Measurements from ENCODE around the gene PDCL3. TPM values are rescaled to one million over a fixed set of nuclear protein-coding genes. Genes with fewer than 3 reads are reported as not detected.

PDCL3 gene
- polyA plus RNA-seq, 1 of the 3 experiments (the other 2 are of a cell fraction) = 32.8 TPM

DNA sequence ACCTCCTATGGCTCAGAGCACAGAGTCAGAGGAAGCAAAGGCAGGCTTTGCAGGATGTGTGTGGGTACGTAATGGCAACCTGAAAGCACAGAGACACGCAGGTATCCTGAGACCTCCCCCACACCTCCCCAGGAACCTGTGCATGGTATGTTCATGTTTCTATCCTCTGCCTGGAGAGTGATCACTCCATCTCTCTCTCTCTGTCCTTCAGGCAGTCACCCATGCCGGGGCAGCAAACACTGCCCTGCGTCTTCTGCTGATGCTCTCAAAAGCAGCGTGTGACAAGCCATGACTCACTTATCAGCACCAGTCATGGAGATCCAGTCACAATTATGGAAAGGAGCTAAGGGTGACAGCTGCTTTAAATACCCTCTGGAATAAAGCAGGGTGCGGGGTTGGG, 52.7 kb downstream of the PDCL3 start (continued):
- TF ChIP-seq PBX3 (IDR thresholded peaks at IDR 0.05) (0 out of 2 replicates have a peak, but pooled peaks have one; percentile 7), YY1 (IDR thresholded peaks at IDR 0.05; ENCODE audit: low read depth) (no peak), RFX5 (IDR thresholded peaks at IDR 0.05; ENCODE audit: low read length) (no peak)

DNA sequence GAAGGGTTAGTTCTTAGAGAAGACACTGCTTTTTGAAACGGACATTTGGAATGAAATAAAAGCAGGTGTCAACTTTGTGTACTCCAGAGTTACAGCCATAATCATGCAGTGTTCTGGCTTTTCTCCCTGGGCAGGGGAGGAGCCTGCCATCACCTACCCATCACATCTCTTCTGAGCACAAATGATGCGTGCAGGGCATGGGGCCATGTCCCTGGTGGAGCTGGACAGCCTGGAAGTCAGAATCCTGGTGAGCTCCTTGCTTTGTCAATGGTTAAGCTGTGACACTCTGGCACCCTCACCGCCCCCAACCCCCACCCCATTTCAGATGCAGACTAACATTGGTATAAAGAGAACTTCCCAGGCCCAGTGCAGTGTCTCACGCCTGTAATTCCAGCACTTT, 53.1 kb downstream of the PDCL3 start:
- no peaks in the 10 kb centered on the region for H3F3A ChIP-seq (replicated peaks; ENCODE audit: insufficient read depth)
- H3K9me3 ChIP-seq = no peaks in the 10 kb centered on the region
- no peak overlapping the region for H3K27ac ChIP-seq (ENCODE audit: low read depth in 2 of 2, low read length in 1 of 2)
- no peak overlapping the region for H3K4me3 ChIP-seq (ENCODE audit: low read depth in 2 of 2, low read length in 1 of 2)
- no peak overlapping the region for H3K9ac ChIP-seq
- H3K9me2 ChIP-seq = no peaks in the 10 kb centered on the region
- no peak overlapping the region for H3K4me2 ChIP-seq
- no peaks in the 10 kb centered on the region; the same call in 1 of the 2 replicates for H3K27me3 ChIP-seq (ENCODE audit: insufficient read depth)
- TF ChIP-seq ELF1 (IDR thresholded peaks at IDR 0.05) (no peak), EZH2phosphoT487 (IDR thresholded peaks at IDR 0.05; ENCODE audit: borderline replicate concordance, low read depth) (no peak), RAD21 (IDR thresholded peaks at IDR 0.05; ENCODE audit: low read length) (no peak), MAX (IDR thresholded peaks at IDR 0.05; ENCODE audit: low read depth) (no peak), SMC3 (IDR thresholded peaks at IDR 0.05; ENCODE audit: low read depth, low read length) (no peak), TAF1 (IDR thresholded peaks at IDR 0.05; ENCODE audit: borderline replicate concordance, low read depth, low read length) (no peak), USF2 (IDR thresholded peaks at IDR 0.05; ENCODE audit: borderline replicate concordance, low read depth, low read length) (no peak), MXI1 (IDR thresholded peaks at IDR 0.05; ENCODE audit: low read depth, low read length) (no peak), EP300 (IDR thresholded peaks at IDR 0.05; ENCODE audit: borderline replicate concordance in 1 of 2, low read depth in 1 of 2, low read length in 1 of 2) (no peak), JUND (IDR thresholded peaks at IDR 0.05) (no peak), FOXM1 (IDR thresholded peaks at IDR 0.05; ENCODE audit: low read depth) (no peak), NFIC (IDR thresholded peaks at IDR 0.05; ENCODE audit: borderline replicate concordance) (no peak), TEAD4 (IDR thresholded peaks at IDR 0.05; ENCODE audit: borderline replicate concordance, insufficient read depth) (no peak)
- TF ChIP-seq, protein P1, sequence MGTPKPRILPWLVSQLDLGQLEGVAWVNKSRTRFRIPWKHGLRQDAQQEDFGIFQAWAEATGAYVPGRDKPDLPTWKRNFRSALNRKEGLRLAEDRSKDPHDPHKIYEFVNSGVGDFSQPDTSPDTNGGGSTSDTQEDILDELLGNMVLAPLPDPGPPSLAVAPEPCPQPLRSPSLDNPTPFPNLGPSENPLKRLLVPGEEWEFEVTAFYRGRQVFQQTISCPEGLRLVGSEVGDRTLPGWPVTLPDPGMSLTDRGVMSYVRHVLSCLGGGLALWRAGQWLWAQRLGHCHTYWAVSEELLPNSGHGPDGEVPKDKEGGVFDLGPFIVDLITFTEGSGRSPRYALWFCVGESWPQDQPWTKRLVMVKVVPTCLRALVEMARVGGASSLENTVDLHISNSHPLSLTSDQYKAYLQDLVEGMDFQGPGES (IDR thresholded peaks at IDR 0.05; ENCODE audit: low read depth, low read length) = no peak
- TF ChIP-seq, protein P2, sequence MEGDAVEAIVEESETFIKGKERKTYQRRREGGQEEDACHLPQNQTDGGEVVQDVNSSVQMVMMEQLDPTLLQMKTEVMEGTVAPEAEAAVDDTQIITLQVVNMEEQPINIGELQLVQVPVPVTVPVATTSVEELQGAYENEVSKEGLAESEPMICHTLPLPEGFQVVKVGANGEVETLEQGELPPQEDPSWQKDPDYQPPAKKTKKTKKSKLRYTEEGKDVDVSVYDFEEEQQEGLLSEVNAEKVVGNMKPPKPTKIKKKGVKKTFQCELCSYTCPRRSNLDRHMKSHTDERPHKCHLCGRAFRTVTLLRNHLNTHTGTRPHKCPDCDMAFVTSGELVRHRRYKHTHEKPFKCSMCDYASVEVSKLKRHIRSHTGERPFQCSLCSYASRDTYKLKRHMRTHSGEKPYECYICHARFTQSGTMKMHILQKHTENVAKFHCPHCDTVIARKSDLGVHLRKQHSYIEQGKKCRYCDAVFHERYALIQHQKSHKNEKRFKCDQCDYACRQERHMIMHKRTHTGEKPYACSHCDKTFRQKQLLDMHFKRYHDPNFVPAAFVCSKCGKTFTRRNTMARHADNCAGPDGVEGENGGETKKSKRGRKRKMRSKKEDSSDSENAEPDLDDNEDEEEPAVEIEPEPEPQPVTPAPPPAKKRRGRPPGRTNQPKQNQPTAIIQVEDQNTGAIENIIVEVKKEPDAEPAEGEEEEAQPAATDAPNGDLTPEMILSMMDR (IDR thresholded peaks at IDR 0.05) = no peak
- ChIA-PET CTCF (interaction anchor here (1.0 to 9.0 kb wide), 2 partner anchors 8 to 370 kb away, joined by 3 to 56 read pairs; no protein-coding TSS in a partner anchor), POLR2A (no interaction called here)
- no peak overlapping the region for H2AFZ ChIP-seq (ENCODE audit: low read depth)
- no peaks in the 10 kb centered on the region for H3K36me3 ChIP-seq (replicated peaks in 1 of 2; ENCODE audit: control insufficient read depth in 1 of 2, insufficient read depth in 2 of 2, low read length in 1 of 2)
- H4K20me1 ChIP-seq (ENCODE audit: insufficient read depth) = no peaks in the 10 kb centered on the region
- no peaks in the 10 kb centered on the region for H3K4me1 ChIP-seq (ENCODE audit: control insufficient read depth in 1 of 2, insufficient read depth in 2 of 2, low read depth in 1 of 2, low read length in 1 of 2)
- DNase-seq = no peak
- 49% methylated on average over 4 of the region's 4 CpGs for WGBS (ENCODE audit: low lambda C conversion rate)
- no peaks in the 10 kb centered on the region for H3K79me2 ChIP-seq (ENCODE audit: insufficient read depth)

Measured in SK-N-SH (cell line).